Activated gamma-delta T cell treated with anti-CD3 and anti-CD28 coated beads, Interleukin-2, amount 50 U/mL, for 16 hours (primary cell): Measurements from ENCODE around the gene COMP.
A peak's percentile ranks its signal among the peaks of the same experiment; 100 is the strongest.
"Not testable (repeated sequence)": the region's sequence is repeated elsewhere in the genome, so short reads cannot be mapped to it uniquely, and the experiment has no call there.

Source experiments
- DNase-seq: peaks from one replicate; pipeline ENCODE4 v3.0.0-alpha.2; 2020; ENCODE audit warnings: low read depth

The COMP gene

GRCh38 chr19:18790566-18791314 lies at the start of gene COMP:
Gene COMP (minus strand): TSS chr19:18791305. CDS start chr19:18791269, 36 bp downstream.
- no peak for DNase-seq

GRCh38 chr19:18840288-18841267 lies 49.5 kb upstream of the COMP start:
- no peak for DNase-seq

GRCh38 chr19:18839465-18840287 lies 48.6 kb upstream of the COMP start:
- no peak for DNase-seq

GRCh38 chr19:18834644-18834984 lies 43.5 kb upstream of the COMP start:
- no peak for DNase-seq

- DNase-seq, result no peak
These were observed 42.9 kb upstream of the COMP start for GRCh38 chr19:18833849-18834643.

GRCh38 chr19:18833141-18833476 lies 42.0 kb upstream of the COMP start:
- DNase-seq, result no peak

GRCh38 chr19:18832306-18833140 lies 41.4 kb upstream of the COMP start:
- peak; percentile 19 for DNase-seq

GRCh38 chr19:18831524-18832305 lies 40.6 kb upstream of the COMP start, which contains the start of gene UPF1:
Gene UPF1 (plus strand): TSS chr19:18831959. CDS start chr19:18832210, 251 bp downstream.
- peak; percentile 90 for DNase-seq

- no peak for DNase-seq
These were observed 39.4 kb upstream of the COMP start for GRCh38 chr19:18830488-18830887.

GRCh38 chr19:18828786-18829185 lies 37.7 kb upstream of the COMP start:
- no peak for DNase-seq

GRCh38 chr19:18817574-18817973 lies 26.5 kb upstream of the COMP start:
- DNase-seq, result no peak

- DNase-seq, result not testable (repeated sequence)
These were observed 25.5 kb upstream of the COMP start for GRCh38 chr19:18816645-18817044.

- DNase-seq, result no peak
These were observed 24.6 kb upstream of the COMP start for GRCh38 chr19:18815673-18816072.

GRCh38 chr19:18814063-18814462 lies 23.0 kb upstream of the COMP start:
- no peak for DNase-seq

GRCh38 chr19:18811638-18812037 lies 20.5 kb upstream of the COMP start:
- not testable (repeated sequence) for DNase-seq

GRCh38 chr19:18809149-18809868 lies 18.2 kb upstream of the COMP start:
- DNase-seq, result no peak

- DNase-seq, result no peak
These were observed 16.8 kb upstream of the COMP start for GRCh38 chr19:18807861-18808331.

GRCh38 chr19:18804643-18805042 lies 13.5 kb upstream of the COMP start:
- DNase-seq, result no peak

- no peak for DNase-seq
These were observed 13.1 kb upstream of the COMP start for GRCh38 chr19:18804139-18804601.
